ENCODE measurements around the gene NR3C1.

The NR3C1 gene

GRCh38 chr5:143398053-143398355 is 5.5 kb downstream of the NR3C1 start:
- DNase-seq: no peak

- no peak for DNase-seq
Observed at GRCh38 chr5:143397302-143398052, 6.0 kb downstream of the NR3C1 start.

GRCh38 chr5:143396353-143396940 is 7.0 kb downstream of the NR3C1 start:
- DNase-seq: no peak

GRCh38 chr5:143395638-143396352 is 7.7 kb downstream of the NR3C1 start:
- no peak for DNase-seq

- DNase-seq: no peak
Observed at GRCh38 chr5:143393524-143393923, 10.0 kb downstream of the NR3C1 start.

- DNase-seq: no peak
Observed at GRCh38 chr5:143390941-143391340, 12.5 kb downstream of the NR3C1 start.

- no peak for DNase-seq
Observed at GRCh38 chr5:143390258-143390657, 13.2 kb downstream of the NR3C1 start.

GRCh38 chr5:143386725-143387124 is 16.8 kb downstream of the NR3C1 start:
- DNase-seq: no peak

GRCh38 chr5:143384865-143385657 is 18.4 kb downstream of the NR3C1 start:
- DNase-seq: no peak

GRCh38 chr5:143383988-143384387 is 19.5 kb downstream of the NR3C1 start:
- no peak for DNase-seq

GRCh38 chr5:143379606-143380005 is 23.9 kb downstream of the NR3C1 start:
- no peak for DNase-seq

GRCh38 chr5:143376911-143377813 is 26.3 kb downstream of the NR3C1 start:
- DNase-seq: no peak

GRCh38 chr5:143376195-143376779 is 27.2 kb downstream of the NR3C1 start:
- DNase-seq: no peak

GRCh38 chr5:143374496-143375217 is 28.8 kb downstream of the NR3C1 start:
- no peak for DNase-seq

- DNase-seq: no peak
Observed at GRCh38 chr5:143373076-143373475, 30.4 kb downstream of the NR3C1 start.

GRCh38 chr5:143372187-143372829 is 31.2 kb downstream of the NR3C1 start:
- no peak for DNase-seq

- DNase-seq: no peak
Observed at GRCh38 chr5:143370440-143370839, 33.0 kb downstream of the NR3C1 start.

- DNase-seq: no peak
Observed at GRCh38 chr5:143364061-143364460, 39.4 kb downstream of the NR3C1 start.

GRCh38 chr5:143362664-143363227 is 40.7 kb downstream of the NR3C1 start:
- no peak for DNase-seq

GRCh38 chr5:143361438-143361837 is 42.0 kb downstream of the NR3C1 start:
- no peak for DNase-seq

Data from activated effector memory CD4-positive, alpha-beta T cell treated with Interleukin-2 at 50 U/mL for 16 hours (primary cell).